Fibroblast of skin of left quadriceps (primary cell): ENCODE results near the gene FSD2.

Experiments
- DNase-seq, 2 experiments: peaks; one replicate each; pipeline ENCODE4 v3.0.0-alpha.2; 2013; ENCODE audit warnings: low read depth in 2 of 2

The FSD2 gene

GRCh38 chr15:82805994-82806406 is at the start of gene FSD2:
Gene FSD2, minus strand, starts transcription at chr15:82806069. Its CDS starts 18,679 bp downstream, at chr15:82787390.
- no peak for DNase-seq

DNA sequence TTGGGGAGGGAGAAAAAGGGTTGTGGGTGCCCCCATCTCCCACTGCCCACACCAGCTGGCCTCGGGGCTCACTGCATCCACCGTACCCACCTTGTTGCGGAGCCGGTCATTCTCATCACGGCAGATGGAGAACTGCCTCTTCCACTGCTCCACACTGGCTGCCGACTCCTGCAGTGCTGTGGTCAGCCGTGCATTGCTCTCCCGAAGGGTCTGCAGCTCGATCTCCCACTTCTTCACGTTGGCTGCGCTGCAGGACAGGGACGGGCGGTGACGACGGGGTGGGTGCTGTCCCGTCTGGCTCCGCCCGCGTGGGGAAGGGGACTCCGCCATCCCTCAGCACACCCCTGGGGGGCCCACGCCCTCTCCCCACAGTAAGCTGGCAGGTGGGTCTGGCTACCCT is 48.7 kb upstream of the FSD2 start:
- no peak for DNase-seq

- DNase-seq, result no peak
Observed at GRCh38 chr15:82852941-82853561, 47.2 kb upstream of the FSD2 start.

- DNase-seq, result peak in 1 of 2 experiments; percentile 9
Observed at GRCh38 chr15:82851981-82852511, 46.2 kb upstream of the FSD2 start.

DNA sequence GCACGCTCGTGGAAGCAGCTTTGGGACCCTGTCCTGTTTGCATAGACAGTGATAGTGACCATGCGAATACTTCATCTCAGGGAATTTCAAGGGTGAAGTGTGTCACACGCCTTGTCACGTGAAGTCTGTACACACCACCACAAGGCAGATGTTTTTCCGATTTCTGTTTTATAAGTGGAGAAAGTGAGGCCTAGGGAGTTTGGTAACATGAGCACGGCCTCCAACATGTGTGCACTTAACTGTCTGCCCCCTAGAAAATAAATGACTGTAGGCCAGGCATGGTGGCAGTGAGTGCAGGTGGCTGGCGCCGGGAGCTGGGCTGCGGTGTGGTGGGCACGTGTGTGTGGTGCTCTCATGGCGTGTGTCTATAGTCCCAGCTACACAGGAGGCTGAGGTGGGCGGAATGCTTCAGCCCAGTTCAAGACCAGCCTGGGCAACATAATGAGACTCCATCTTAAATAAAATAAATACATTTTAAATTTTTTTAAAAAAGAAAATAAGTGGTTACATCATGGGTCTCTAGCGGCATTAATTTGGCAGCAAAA is 45.5 kb upstream of the FSD2 start:
- DNase-seq, result no peak

DNA sequence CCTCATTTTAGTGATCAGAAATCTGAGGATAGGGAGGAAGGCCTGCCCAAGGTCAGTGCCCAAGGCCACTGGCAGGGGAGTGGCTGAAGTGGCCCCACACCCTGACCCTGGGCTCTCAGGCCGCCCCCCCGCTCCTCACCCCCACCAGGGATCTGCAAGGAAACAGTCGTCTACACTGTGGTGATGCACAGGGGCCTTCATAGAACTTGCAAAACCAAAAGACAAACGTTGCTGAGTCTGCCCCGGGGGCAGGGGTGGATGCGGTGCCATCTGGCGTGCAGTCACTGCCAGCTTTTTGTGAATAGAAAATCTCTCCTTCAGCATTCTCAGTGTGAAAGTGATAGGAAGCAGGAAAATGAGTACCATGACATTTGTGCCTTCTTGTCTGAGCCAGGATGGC is 44.9 kb upstream of the FSD2 start:
- no peak for DNase-seq

DNA sequence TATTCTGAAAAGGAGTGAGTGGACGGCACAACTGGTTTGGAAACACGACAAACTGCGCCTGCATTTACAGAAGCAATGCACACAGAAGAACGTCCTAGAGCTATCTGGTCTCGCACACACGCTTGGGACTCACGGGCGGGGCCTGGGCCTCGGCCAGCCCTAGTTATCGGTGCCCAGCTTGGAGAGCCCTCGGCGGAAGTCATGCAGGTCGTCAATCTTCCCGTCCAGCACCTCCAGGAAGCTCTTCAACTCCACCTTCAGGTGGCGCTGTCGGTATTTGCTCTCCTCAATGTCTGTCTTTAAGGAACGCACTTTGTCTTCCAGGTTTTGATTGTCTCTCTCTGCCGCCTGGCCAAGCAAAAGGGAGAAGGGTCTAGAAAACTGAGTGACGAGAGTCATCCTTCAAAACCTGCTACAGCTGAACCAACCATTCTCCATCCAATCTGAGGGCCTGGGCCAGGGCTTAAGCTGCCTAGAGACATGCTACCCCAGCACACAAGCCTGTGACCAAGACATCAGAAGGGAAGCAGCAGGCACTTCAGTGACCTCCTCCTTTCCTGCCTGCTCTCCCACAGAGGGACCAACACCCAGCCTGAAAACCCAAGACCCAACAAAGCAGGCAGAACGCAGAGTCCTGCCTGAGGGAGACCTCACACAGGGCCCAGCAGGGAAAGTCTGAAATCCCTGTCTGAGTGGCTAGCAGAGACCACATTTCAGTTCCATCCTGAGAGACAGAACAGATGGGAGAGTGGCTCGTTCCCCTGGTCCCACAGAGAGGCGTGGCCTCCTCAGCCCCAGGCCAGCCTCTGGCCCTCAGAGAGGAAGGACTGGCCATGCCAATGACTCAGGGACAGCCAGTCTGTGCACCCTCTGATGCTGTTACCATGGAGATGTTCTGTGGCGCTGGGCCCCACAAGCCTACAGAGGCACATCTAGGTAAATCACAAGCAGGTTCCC is 44.0 kb upstream of the FSD2 start:
- peak; percentile 53 to 58 for DNase-seq

GRCh38 chr15:82848241-82848993 is 42.5 kb upstream of the FSD2 start:
- DNase-seq, result no peak

DNA sequence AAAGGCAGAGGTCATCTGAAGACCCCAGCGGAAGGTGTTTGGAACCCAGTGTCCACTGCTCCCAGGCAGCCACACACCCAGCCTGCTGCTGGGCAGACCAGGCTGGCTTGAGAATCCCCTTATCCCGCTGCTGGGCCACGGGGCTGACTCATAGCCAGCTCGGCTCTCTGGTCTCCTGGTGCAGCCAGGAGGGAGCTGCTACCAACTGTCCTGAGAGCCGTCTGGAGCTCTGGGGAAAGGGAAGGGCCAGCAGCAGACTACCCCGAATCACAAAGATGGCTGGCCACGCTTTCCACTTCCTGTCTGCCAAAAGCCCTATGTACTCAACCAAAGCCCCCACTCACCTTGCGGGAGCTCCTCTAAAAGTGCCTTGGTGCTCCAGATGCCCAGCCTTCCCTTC is 41.8 kb upstream of the FSD2 start:
- DNase-seq, result no peak

- DNase-seq, result no peak
Observed at GRCh38 chr15:82846621-82847020, 40.8 kb upstream of the FSD2 start.

- no peak for DNase-seq
Observed at GRCh38 chr15:82845686-82846085, 39.8 kb upstream of the FSD2 start.

- no peak for DNase-seq
Observed at GRCh38 chr15:82843566-82843965, 37.7 kb upstream of the FSD2 start.

- no peak for DNase-seq
Observed at GRCh38 chr15:82840166-82840565, 34.3 kb upstream of the FSD2 start.

- DNase-seq, result no peak
Observed at GRCh38 chr15:82839136-82839535, 33.3 kb upstream of the FSD2 start.

DNA sequence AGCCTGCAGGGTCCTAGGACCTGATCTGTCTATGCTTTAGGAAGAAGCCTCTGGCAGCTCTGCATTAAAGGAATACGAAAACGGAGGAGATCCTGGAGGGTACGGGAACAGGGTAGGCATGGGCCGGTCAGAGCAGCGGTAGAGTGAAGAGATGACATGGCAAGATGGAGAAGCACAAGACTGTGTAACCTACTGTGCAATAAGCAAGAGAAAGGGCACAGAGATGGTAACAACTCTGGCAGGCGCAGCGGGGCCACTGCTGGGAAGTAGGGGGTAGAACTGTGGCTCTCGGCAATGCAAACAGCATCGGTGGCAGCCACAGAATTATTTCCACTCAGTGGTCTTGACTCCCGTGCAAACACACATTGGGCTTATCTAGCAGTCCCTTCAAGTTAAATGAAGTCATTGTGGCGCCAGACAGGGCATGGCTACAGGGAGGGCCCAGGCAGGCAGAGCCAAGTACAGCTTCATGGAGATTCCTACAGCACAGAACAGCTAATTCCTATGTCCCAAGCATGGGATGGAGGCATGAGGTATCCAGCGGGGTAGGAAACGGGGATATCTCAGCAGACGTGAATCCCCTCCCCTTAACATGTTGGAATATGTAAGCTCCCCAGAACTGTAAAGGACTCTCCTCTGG is 32.3 kb upstream of the FSD2 start:
- no peak for DNase-seq

DNA sequence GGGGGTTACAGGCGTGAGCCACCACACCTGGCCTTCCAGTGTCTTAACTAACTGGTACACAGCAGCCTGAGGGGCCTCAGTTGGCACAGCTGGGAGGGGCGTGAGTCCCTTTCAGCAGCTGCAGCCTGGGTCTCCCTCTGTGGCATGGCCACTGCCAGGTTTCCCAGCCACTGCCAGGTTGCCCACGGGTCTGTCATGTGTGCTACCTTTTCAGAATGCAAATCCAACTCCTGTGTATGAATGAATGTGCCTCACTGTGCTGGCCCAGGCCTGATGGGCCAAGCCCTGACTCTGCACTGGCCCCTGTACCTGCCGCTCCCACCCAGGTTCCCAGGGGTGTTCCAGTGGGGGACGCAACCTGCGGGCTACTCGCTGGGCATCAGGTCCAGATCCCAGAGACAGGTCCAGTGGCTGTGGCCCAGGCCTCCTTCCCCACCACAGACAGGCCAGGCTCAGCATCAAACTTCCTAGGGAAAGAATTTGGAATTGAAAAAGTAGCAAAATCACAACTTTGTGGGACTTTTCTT is 29.6 kb upstream of the FSD2 start:
- no peak for DNase-seq

GRCh38 chr15:82833362-82833682 is 27.5 kb upstream of the FSD2 start:
- DNase-seq, result no peak

- peak; percentile 79 to 80 for DNase-seq
Observed at GRCh38 chr15:82832601-82833361, 26.9 kb upstream of the FSD2 start.

DNA sequence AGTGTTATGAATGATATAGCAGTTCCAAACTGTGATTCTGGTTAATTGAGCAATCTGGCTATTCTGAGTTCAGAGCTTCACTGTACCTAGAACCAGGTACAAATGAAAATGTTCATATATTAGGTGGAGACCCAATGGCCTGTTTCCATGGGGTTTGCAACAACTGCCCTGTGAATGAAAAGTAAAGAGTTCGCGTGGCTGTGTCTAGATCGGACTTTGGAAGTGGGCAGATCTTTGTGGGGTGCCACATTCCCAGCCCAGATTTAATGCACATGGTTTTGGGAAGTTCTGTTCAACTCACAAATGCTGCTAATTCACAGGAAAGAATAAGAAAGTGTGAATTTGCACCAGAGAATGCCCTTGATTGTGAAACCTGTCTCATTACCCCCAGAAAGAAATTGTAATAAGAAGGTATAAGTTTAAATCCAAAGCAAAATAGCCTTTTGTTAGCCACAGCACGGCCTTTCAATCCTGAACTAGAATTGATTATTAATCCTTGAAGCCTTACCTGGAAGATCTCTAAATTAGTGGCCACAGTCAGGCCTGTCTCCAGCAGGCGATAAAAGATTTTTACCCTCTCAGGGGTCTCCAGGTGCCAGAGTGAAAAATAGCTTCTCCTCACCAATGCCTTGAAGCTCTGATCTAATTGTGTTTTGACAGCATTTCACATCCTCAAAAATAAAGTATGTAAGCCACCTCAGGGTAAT is 26.2 kb upstream of the FSD2 start:
- no peak for DNase-seq
